Measurements from ENCODE around the gene ANKRD31. TPM values are rescaled to one million over a fixed set of nuclear protein-coding genes. Genes with fewer than 3 reads are reported as not detected.
"Not testable (repeated sequence)": the region's sequence is repeated elsewhere in the genome, so short reads cannot be mapped to it uniquely, and the experiment has no call there.

The ANKRD31 gene
- total and polyA plus RNA-seq, 11 donors: 0.04 to 0.17 (median 0.09) TPM; not detected in 5

DNA sequence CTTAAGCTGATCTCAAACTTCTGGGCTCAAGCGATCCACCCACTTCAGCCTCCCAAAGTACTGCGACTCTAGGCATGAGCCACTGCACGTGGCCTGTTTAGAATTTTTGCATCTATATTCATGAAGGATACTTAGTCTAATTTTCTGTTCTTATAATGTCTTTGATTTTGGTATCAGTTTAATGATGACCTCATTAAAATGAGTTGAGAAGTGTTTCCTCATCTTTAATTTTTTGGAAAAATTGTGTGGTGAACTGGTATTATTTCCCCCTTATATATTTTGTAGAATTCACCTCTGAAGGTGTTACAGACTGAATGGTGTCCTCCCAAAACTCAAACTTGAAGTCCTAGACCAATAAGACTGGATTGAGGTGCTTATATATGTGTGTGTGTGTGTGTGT lies 46.5 kb downstream of the ANKRD31 start:
- Histone ChIP-seq H3K36me3 (no peaks in the 10 kb centered on the region), H3K4me3 (no peak overlapping the region), H3K9me3 (peaks cover 0 to under 1% (median 0%) of the 10 kb centered on the region in 12 donors), H3K27me3 (peaks cover 0 to 5% (median 0%) of the 10 kb centered on the region in 9 donors), H3K4me1 (no peaks in the 10 kb centered on the region), H3K27ac (no peak overlapping the region)
- WGBS, 4 donors: 86 to 94% (median 91%) methylated on average over 3 of the region's 3 CpGs
- no peak for DNase-seq
- intact Hi-C loops (cut with DNase I): no loop called here
- TF ChIP-seq POLR2A (IDR thresholded peaks at IDR 0.05): no peak
- no peak for TF ChIP-seq CTCF (IDR thresholded peaks at IDR 0.05)
- no peak for ATAC-seq

- H3K4me1 ChIP-seq: no peaks in the 10 kb centered on the region
- intact Hi-C loops (cut with DNase I): no loop called here
- ATAC-seq (no peak), DNase-seq (no peak)
- TF ChIP-seq POLR2A (IDR thresholded peaks at IDR 0.05) (no peak), CTCF (IDR thresholded peaks at IDR 0.05) (no peak)
- H3K4me3 ChIP-seq: no peak overlapping the region
- no peaks in the 10 kb centered on the region for H3K36me3 ChIP-seq
- H3K27ac ChIP-seq: no peak overlapping the region
- H3K9me3 ChIP-seq: peaks cover 0 to 7% (median 0%) of the 10 kb centered on the region in 12 donors
- peaks cover 0 to 5% (median 0%) of the 10 kb centered on the region in 9 donors for H3K27me3 ChIP-seq
- WGBS, 4 donors: 67 to 70% (median 68%) methylated on average over 2 of the region's 2 CpGs
Measured at GRCh38 chr5:75189353-75189752, 47.3 kb downstream of the ANKRD31 start.

DNA sequence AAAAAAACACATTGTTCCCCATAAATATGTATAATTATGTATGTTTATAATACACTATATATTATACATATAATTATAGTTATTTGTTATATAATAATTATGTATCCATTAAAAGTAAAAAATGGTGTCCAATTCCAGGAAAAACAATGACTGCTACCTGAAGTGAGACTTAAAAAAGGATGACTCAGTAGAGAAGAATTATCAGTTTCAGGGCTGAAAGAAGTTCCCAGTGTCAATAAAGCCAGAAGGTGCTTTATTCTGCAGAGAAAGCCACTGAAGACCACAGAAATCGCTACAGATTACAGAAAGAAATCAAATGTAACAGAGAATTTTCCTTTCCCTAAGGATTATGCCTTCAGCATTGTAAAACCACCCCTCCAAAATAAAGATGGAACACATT lies 50.9 kb downstream of the ANKRD31 start:
- H3K27me3 ChIP-seq: no peaks in the 10 kb centered on the region
- H3K4me1 ChIP-seq: no peaks in the 10 kb centered on the region
- H3K4me3 ChIP-seq: no peak overlapping the region
- intact Hi-C loops (cut with DNase I): no loop called here
- DNase-seq: no peak
- 60 to 71% (median 70%) methylated on average over 1 of the region's 1 CpG for WGBS, 4 donors
- no peak for ATAC-seq
- peaks cover 0 to 16% (median 0%) of the 10 kb centered on the region in 12 donors for H3K9me3 ChIP-seq
- H3K27ac ChIP-seq: no peak overlapping the region
- no peaks in the 10 kb centered on the region for H3K36me3 ChIP-seq
- TF ChIP-seq CTCF (IDR thresholded peaks at IDR 0.05) (no peak), POLR2A (IDR thresholded peaks at IDR 0.05) (no peak)

DNA sequence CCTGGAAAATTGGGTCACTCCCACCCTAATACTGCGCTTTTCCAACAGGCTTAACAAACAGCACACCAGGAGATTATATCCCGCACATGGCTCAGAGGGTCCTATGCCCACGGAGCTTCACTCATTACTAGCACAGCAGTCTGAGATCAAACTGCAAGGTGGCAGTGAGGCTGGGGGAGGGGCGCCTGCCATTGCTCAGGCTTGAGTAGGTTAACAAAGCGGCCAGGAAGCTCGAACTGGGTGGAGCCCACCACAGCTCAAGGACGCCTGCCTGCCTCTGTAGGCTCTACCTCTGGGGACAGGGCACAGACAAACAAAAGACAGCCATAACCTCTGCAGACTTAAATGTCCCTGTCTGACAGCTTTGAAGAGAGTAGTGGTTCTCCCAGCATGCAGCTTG lies 60.7 kb downstream of the ANKRD31 start:
- H3K4me1 ChIP-seq; H3K27me3 ChIP-seq; H3K27ac ChIP-seq; H3K4me3 ChIP-seq; intact Hi-C loops (cut with DNase I); ATAC-seq; H3K36me3 ChIP-seq: not testable (repeated sequence)
- WGBS, 4 donors: 85 to 100% (median 91%) methylated on average over 4 to 7 of the region's 7 CpGs
- H3K9me3 ChIP-seq: peaks cover 0 to 24% (median 0%) of the 10 kb centered on the region in 12 donors
- peak in 1 of 5 donors; percentile 36 for DNase-seq

DNA sequence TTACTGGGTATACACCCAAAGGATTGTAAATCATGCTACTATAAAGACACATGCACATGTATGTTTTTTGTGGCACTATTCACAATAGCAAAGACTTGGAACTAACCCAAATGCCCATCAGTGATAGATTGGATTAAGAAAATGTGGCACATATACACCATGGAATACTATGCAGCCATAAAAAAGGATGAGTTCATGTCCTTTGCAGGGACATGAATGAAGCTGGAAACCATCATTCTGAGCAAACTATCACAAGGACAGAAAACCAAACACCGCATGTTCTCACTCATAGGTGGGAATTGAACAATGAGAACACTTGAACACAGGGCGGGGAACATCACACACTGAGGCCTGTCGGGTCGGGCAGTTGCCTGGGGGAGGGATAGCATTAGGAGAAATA lies 61.8 kb downstream of the ANKRD31 start:
- H3K27me3 ChIP-seq; intact Hi-C loops (cut with DNase I); H3K36me3 ChIP-seq; ATAC-seq; H3K27ac ChIP-seq; H3K4me1 ChIP-seq; H3K4me3 ChIP-seq; DNase-seq: not testable (repeated sequence)
- peaks cover 0 to 24% (median 0%) of the 10 kb centered on the region in 12 donors for H3K9me3 ChIP-seq
- 80 to 92% (median 89%) methylated on average over 3 to 4 of the region's 4 CpGs for WGBS, 4 donors
